IPS-18a (cell line): ENCODE results near the gene ENOSF1.
A peak's percentile ranks its signal among the peaks of the same experiment; 100 is the strongest.

Experiments used
- H3K27ac ChIP-seq: one replicate; pipeline ENCODE4 v1.5.1; 2013; ENCODE audit warnings: low read length
- H3K27me3 ChIP-seq: one replicate; pipeline ENCODE4 v1.6.1; 2013; ENCODE audit warnings: mild to moderate bottlenecking, low read length; ENCODE audit not compliant: control insufficient read depth, insufficient read depth
- H3K36me3 ChIP-seq: one replicate; pipeline ENCODE4 v1.6.1; 2013; ENCODE audit warnings: low read depth, low read length; ENCODE audit not compliant: control insufficient read depth
- H3K4me1 ChIP-seq: one replicate; pipeline ENCODE4 v1.6.1; 2013; ENCODE audit warnings: low read depth, low read length; ENCODE audit not compliant: control insufficient read depth
- H3K4me3 ChIP-seq: one replicate; pipeline ENCODE4 v1.5.1; 2013; ENCODE audit warnings: low read length
- H3K9ac ChIP-seq: one replicate; pipeline ENCODE4 v1.6.1; 2013; ENCODE audit warnings: mild to moderate bottlenecking, low read length, moderate library complexity
- H3K9me3 ChIP-seq: one replicate; pipeline ENCODE4 v1.6.1; 2013; ENCODE audit warnings: low read depth, low read length; ENCODE audit not compliant: control insufficient read depth

Gene ENOSF1

GRCh38 chr18:670522-670921, 41.9 kb downstream of the ENOSF1 start:
- no peaks in the 10 kb centered on the region for H3K27me3 ChIP-seq
- H3K27ac ChIP-seq, result no peak overlapping the region
- no peaks in the 10 kb centered on the region for H3K4me1 ChIP-seq
- H3K4me3 ChIP-seq, result no peak overlapping the region
- H3K36me3 ChIP-seq, result peaks cover 75% of the 10 kb centered on the region
- no peak overlapping the region for H3K9ac ChIP-seq
- no peaks in the 10 kb centered on the region for H3K9me3 ChIP-seq

- H3K36me3 ChIP-seq, result peaks cover 65% of the 10 kb centered on the region
- no peaks in the 10 kb centered on the region for H3K4me1 ChIP-seq
- no peak overlapping the region for H3K4me3 ChIP-seq
- no peaks in the 10 kb centered on the region for H3K9me3 ChIP-seq
- H3K9ac ChIP-seq, result no peak overlapping the region
- no peak overlapping the region for H3K27ac ChIP-seq
- H3K27me3 ChIP-seq, result no peaks in the 10 kb centered on the region
Observed at GRCh38 chr18:669077-669476, 43.4 kb downstream of the ENOSF1 start.

GRCh38 chr18:668260-668659, 44.2 kb downstream of the ENOSF1 start:
- Histone ChIP-seq H3K36me3 (peaks cover 59% of the 10 kb centered on the region), H3K27me3 (no peaks in the 10 kb centered on the region), H3K27ac (no peak overlapping the region), H3K9me3 (no peaks in the 10 kb centered on the region), H3K9ac (no peak overlapping the region), H3K4me3 (no peak overlapping the region), H3K4me1 (no peaks in the 10 kb centered on the region)

- Histone ChIP-seq H3K9me3 (no peaks in the 10 kb centered on the region), H3K27me3 (no peaks in the 10 kb centered on the region), H3K27ac (no peak overlapping the region), H3K36me3 (peaks cover 49% of the 10 kb centered on the region), H3K4me1 (no peaks in the 10 kb centered on the region), H3K9ac (no peak overlapping the region), H3K4me3 (no peak overlapping the region)
Observed at GRCh38 chr18:666628-667027, 45.8 kb downstream of the ENOSF1 start.

GRCh38 chr18:666177-666576, 46.3 kb downstream of the ENOSF1 start:
- Histone ChIP-seq H3K9ac (no peak overlapping the region), H3K27me3 (no peaks in the 10 kb centered on the region), H3K27ac (no peak overlapping the region), H3K36me3 (peaks cover 47% of the 10 kb centered on the region), H3K4me1 (no peaks in the 10 kb centered on the region), H3K9me3 (no peaks in the 10 kb centered on the region), H3K4me3 (no peak overlapping the region)

GRCh38 chr18:662197-662596, 50.2 kb downstream of the ENOSF1 start:
- peaks cover 29% of the 10 kb centered on the region for H3K36me3 ChIP-seq
- H3K4me3 ChIP-seq, result no peak overlapping the region
- H3K27me3 ChIP-seq, result no peaks in the 10 kb centered on the region
- H3K27ac ChIP-seq, result no peak overlapping the region
- H3K9ac ChIP-seq, result no peak overlapping the region
- no peaks in the 10 kb centered on the region for H3K9me3 ChIP-seq
- H3K4me1 ChIP-seq, result no peaks in the 10 kb centered on the region

- Histone ChIP-seq H3K27me3 (no peaks in the 10 kb centered on the region), H3K36me3 (peaks cover 23% of the 10 kb centered on the region), H3K9ac (no peak overlapping the region), H3K27ac (no peak overlapping the region), H3K4me3 (no peak overlapping the region), H3K4me1 (no peaks in the 10 kb centered on the region), H3K9me3 (no peaks in the 10 kb centered on the region)
Observed at GRCh38 chr18:659597-659996, 52.8 kb downstream of the ENOSF1 start.

GRCh38 chr18:658947-659533, 53.4 kb downstream of the ENOSF1 start:
- H3K4me1 ChIP-seq, result no peaks in the 10 kb centered on the region
- H3K4me3 ChIP-seq, result peak overlapping the region; percentile 88
- H3K9ac ChIP-seq, result peak overlapping the region; percentile 85
- H3K9me3 ChIP-seq, result no peaks in the 10 kb centered on the region
- H3K27ac ChIP-seq, result no peak overlapping the region
- peaks cover 23% of the 10 kb centered on the region for H3K36me3 ChIP-seq
- no peaks in the 10 kb centered on the region for H3K27me3 ChIP-seq

- H3K9me3 ChIP-seq, result no peaks in the 10 kb centered on the region
- H3K36me3 ChIP-seq, result peaks cover 23% of the 10 kb centered on the region
- peak overlapping the region; percentile 88 for H3K4me3 ChIP-seq
- peak overlapping the region; percentile 33 for H3K27ac ChIP-seq
- no peaks in the 10 kb centered on the region for H3K27me3 ChIP-seq
- H3K4me1 ChIP-seq, result no peaks in the 10 kb centered on the region
- H3K9ac ChIP-seq, result peak overlapping the region; percentile 85
Observed at GRCh38 chr18:658001-658946, 54.2 kb downstream of the ENOSF1 start.

GRCh38 chr18:657311-658000, 55.0 kb downstream of the ENOSF1 start, which contains the start of gene TYMS:
TSS of gene TYMS (plus strand) at chr18:657653. CDS start at chr18:657743, 90 bp downstream.
- no peaks in the 10 kb centered on the region for H3K4me1 ChIP-seq
- no peaks in the 10 kb centered on the region for H3K9me3 ChIP-seq
- peak within 1 kb of the TSS; percentile 33 for H3K27ac ChIP-seq
- H3K9ac ChIP-seq, result peak within 1 kb of the TSS; percentile 85
- peak within 1 kb of the TSS; percentile 88 for H3K4me3 ChIP-seq
- H3K27me3 ChIP-seq, result no peaks in the 10 kb centered on the region
- peaks cover 23% of the 10 kb centered on the region for H3K36me3 ChIP-seq

- Histone ChIP-seq H3K36me3 (peaks cover 9% of the 10 kb centered on the region), H3K4me1 (no peaks in the 10 kb centered on the region), H3K27me3 (no peaks in the 10 kb centered on the region), H3K4me3 (no peak overlapping the region), H3K9me3 (no peaks in the 10 kb centered on the region), H3K9ac (no peak overlapping the region), H3K27ac (no peak overlapping the region)
Observed at GRCh38 chr18:655445-655844, 57.0 kb downstream of the ENOSF1 start.
